ENCODE measurements around the gene GFOD2. TPM values are rescaled to one million over a fixed set of nuclear protein-coding genes. Genes with fewer than 3 reads are reported as not detected.
A peak's percentile ranks its signal among the peaks of the same experiment; 100 is the strongest.

GFOD2 gene
- total and polyA plus RNA-seq, 2 of the 8 experiments (the other 6 are each of a cell fraction or from before 2014, with no cell fraction given), result 21.4 to 33.2 TPM

DNA sequence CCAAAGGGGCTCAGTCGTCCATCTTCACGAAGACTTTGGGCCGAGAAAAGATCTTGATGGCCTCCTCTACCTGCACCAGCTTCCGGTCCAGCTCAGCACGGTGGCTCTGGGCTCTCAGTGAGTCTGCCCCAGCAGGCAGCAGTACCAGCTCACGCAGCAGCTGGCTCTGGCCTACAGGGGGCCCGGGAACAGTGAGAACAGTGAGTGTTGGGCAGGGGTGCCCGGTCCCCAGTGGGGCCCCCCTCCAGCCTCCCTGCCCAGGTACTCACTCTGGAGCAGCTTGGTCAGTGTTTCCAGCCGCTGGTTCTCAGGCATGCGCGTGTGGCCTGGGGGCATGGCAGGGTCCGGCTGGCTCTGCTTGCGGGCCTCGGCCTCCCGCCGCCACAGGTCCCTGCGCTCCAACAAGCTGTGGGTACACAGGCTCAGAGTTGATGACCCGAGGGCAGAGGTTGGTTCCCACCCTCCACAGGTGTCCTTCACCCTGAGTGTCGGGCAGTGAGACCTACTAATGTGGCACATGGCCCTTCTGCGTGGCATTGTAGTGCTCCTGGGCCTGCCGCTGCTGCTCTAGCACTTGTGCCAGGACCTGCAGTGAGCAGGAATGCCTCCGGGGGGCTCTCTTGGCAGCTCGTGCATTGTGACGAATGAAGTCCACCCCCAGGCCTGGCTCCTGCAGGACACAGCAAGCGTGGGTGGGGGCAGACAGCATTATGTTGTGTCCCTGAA, 55.8 kb downstream of the GFOD2 start (continued):
- TF ChIP-seq SAP30 (IDR thresholded peaks at IDR 0.05; ENCODE audit: insufficient read depth, insufficient replicate concordance, low read length) (no peak), CTBP2 (IDR thresholded peaks at IDR 0.05; ENCODE audit: borderline replicate concordance, insufficient read depth, insufficient read length, low read length) (no peak), MAFK (IDR thresholded peaks at IDR 0.05; ENCODE audit: low read depth, low read length) (no peak), SP1 (IDR thresholded peaks at IDR 0.05; ENCODE audit: low read depth, low read length) (no peak), GTF2F1 (IDR thresholded peaks at IDR 0.05; ENCODE audit: borderline replicate concordance, low read depth, low read length) (no peak), POLR2A (IDR thresholded peaks at IDR 0.05; ENCODE audit: control extremely low read depth in 1 of 2, low read depth in 2 of 2, low read length in 2 of 2) (no peak), NRF1 (IDR thresholded peaks at IDR 0.05; ENCODE audit: low read depth, low read length) (no peak), ATF2 (IDR thresholded peaks at IDR 0.05; ENCODE audit: low read length) (no peak), RNF2 (IDR thresholded peaks at IDR 0.05; ENCODE audit: borderline replicate concordance, low read depth, low read length, missing control alignments, poor library complexity, severe bottlenecking) (no peak), TAF7 (optimal IDR thresholded peaks at IDR 0.05; ENCODE audit: borderline replicate concordance, low read depth, low read length) (no peak), SUZ12 (IDR thresholded peaks at IDR 0.05; ENCODE audit: low read length) (no peak), JUN (IDR thresholded peaks at IDR 0.05; ENCODE audit: low read depth, low read length) (no peak), TEAD4 (IDR thresholded peaks at IDR 0.05; ENCODE audit: low read depth, low read length) (peak; percentile 46; the same call in 1 of the 2 replicates), EP300 (IDR thresholded peaks at IDR 0.05; ENCODE audit: borderline replicate concordance in 1 of 2, low read depth in 2 of 2, low read length in 2 of 2) (no peak), GABPA (IDR thresholded peaks at IDR 0.05; ENCODE audit: borderline replicate concordance, insufficient read depth, low read length) (no peak), CREB1 (IDR thresholded peaks at IDR 0.05) (0 out of 2 replicates have a peak, but pooled peaks have one; percentile 7), SIRT6 (IDR thresholded peaks at IDR 0.05; ENCODE audit: low read length) (no peak), RAD21 (IDR thresholded peaks at IDR 0.05 in 1 of 2, conservative IDR thresholded peaks at IDR 0.05 in 1 of 2; ENCODE audit: low read depth in 2 of 2, low read length in 2 of 2) (peak; percentile 36 to 60; a peak in 3 of 4 replicates), NANOG (IDR thresholded peaks at IDR 0.05; ENCODE audit: insufficient read depth, low read depth, low read length, poor library complexity, severe bottlenecking) (no peak), POU5F1 (IDR thresholded peaks at IDR 0.05; ENCODE audit: low read depth, low read length) (no peak)
- TF ChIP-seq, protein P1, sequence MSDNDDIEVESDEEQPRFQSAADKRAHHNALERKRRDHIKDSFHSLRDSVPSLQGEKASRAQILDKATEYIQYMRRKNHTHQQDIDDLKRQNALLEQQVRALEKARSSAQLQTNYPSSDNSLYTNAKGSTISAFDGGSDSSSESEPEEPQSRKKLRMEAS (IDR thresholded peaks at IDR 0.05), result peak; percentile 34; the same call in 1 of the 2 replicates

All from H1 (cell line).